ENCODE measurements around the gene FOXK1.

FOXK1 gene

DNA sequence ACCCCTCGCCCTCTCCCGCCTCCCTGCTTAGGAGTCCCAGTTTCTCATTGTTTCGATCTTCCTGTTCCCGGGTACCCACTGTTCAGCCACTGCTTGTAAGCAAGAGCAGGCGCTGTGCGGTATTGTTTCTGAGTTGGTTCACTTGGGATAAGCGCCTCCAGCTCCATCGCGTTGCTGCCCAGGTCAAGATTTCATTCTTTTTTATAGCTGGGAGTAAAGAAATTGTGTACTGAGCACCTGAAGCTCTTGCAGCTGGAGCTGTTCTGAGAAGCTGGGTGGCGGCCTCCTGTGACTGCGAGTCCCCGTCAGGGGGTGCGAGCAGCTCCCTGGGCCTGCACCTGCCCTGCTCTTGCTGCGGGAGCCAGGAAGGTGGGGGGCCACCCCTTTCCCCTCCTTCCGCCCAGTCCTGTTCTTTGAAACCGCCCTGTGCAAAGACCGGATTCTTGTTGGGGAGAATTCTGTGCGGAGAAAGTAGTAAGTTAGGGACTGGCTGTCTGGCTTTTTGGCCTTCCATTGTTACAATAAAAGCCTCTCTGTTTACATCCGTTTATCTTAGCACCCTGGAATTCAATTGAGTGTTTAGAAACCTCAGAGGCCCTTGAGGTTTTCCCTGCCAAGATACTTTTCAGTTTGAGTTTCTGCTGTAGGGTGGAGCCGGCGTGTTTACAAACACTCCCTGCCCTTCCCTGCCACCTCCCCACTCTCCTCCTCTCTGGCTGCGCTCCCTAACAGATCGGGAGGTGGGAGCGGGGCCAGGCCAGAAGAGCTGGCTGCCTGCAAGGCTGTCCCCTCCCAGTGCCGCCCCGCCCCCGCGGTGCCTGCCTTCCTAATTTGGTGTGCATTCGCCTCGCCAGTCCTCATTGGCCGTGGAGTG is 62.5 kb downstream of the FOXK1 start:
- peak overlapping the region; percentile 98 for H3K27ac Mint-ChIP-seq
- peak overlapping the region; percentile 88 for H3K4me3 Mint-ChIP-seq
- peaks cover 43% of the 10 kb centered on the region for H3K4me1 Mint-ChIP-seq (ENCODE audit: low read depth)
- H3K27me3 Mint-ChIP-seq (ENCODE audit: low read depth), result no peaks in the 10 kb centered on the region
- peaks cover 42% of the 10 kb centered on the region for H3K36me3 Mint-ChIP-seq (ENCODE audit: low read depth)
- H3K9me3 Mint-ChIP-seq, result no peaks in the 10 kb centered on the region
- peak; percentile 77 for DNase-seq (ENCODE audit: low spot score)

DNA sequence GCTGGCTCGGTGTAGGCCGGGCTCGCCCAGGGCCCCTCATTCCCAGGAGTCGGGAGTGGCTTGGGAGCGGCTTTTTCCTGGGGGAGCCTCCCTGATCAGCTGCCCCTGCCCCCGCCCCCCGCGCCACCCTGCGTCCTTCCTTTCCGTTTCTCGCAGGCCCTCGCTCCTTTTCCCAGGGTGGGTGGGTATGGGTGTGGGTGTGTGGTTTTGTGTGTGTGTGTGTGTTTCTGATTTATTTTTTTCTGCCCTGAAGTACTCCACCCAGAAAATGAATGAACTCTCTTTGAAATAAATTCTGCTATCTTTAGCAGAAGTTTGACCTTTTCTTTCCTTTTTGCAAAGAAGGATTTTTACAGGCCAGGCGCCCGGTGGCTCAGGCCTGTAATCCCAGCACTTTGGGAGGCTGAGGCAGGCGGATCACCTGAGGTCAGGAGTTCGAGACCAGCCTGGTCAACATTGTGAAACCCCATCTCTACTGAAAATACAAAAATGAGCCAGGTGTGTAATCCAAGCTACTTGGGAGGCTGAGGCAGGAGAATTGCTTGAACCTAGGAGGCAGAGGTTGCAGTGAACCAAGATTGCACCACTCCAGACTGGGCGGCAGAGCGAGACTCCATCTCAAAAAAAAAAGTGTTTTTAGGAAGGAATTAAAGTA is 63.3 kb downstream of the FOXK1 start:
- Mint-ChIP-seq H3K27ac (peak overlapping the region; percentile 98), H3K9me3 (no peaks in the 10 kb centered on the region), H3K27me3 (ENCODE audit: low read depth) (no peaks in the 10 kb centered on the region), H3K4me3 (peak overlapping the region; percentile 88), H3K36me3 (ENCODE audit: low read depth) (peaks cover 42% of the 10 kb centered on the region), H3K4me1 (ENCODE audit: low read depth) (peaks cover 40% of the 10 kb centered on the region)
- DNase-seq (ENCODE audit: low spot score), result no peak

DNA sequence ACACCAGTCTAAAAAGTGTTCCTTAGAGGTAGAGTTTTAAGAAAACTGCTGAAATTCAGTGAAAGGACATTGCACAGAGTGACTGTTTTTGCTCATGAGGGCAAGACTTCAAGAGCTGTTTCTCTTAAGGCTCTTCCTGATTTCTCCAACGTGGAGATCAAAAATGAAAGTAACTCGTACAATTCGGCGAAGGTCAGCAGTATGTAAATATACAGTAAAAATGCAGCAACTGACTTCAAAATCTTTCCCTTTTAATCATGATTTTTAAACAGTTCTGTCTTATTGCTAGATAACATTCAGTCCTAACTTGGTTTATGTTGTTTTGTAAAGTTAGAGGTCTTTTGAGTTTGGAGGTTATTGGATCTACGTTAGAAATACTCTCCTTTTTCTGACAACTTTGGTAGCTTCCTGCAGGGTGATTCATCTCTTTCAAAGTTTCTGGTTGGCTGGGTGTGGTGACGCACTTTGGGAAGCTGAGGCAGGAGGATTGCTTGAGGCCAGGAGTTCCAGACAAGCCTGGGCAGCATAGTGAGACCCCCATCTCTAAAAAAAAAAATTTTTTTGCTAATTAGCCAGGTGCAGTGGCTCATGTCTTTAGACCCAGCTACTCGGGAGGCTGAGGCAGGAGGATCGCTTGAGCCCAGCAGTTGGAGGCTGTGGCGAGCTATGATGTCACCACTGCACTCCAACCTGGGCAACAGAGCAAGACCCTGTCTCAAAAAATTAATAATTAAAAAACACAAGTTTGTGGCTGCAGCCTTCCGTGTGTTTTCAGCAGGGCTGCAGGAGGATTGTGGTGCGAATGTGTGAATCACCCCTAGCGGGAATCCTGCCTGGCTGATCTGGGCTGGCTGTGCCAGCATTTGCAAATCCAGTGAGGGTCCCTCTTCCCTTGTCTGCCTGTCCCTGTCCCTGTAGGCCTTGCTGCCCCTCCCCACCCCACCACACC is 64.2 kb downstream of the FOXK1 start:
- peaks cover 40% of the 10 kb centered on the region for H3K4me1 Mint-ChIP-seq (ENCODE audit: low read depth)
- peak overlapping the region; percentile 98 for H3K27ac Mint-ChIP-seq
- H3K36me3 Mint-ChIP-seq (ENCODE audit: low read depth), result peaks cover 40% of the 10 kb centered on the region
- no peak for DNase-seq (ENCODE audit: low spot score)
- peak overlapping the region; percentile 88 for H3K4me3 Mint-ChIP-seq
- H3K27me3 Mint-ChIP-seq (ENCODE audit: low read depth), result no peaks in the 10 kb centered on the region
- no peaks in the 10 kb centered on the region for H3K9me3 Mint-ChIP-seq

- no peak for DNase-seq (ENCODE audit: low spot score)
- Mint-ChIP-seq H3K27me3 (ENCODE audit: low read depth) (no peaks in the 10 kb centered on the region), H3K9me3 (no peaks in the 10 kb centered on the region), H3K4me1 (ENCODE audit: low read depth) (peaks cover 38% of the 10 kb centered on the region), H3K27ac (peak overlapping the region; percentile 83), H3K36me3 (ENCODE audit: low read depth) (peaks cover 35% of the 10 kb centered on the region), H3K4me3 (peak overlapping the region; percentile 46)
Measured at GRCh38 chr7:4747013-4747412, 64.9 kb downstream of the FOXK1 start.

DNA sequence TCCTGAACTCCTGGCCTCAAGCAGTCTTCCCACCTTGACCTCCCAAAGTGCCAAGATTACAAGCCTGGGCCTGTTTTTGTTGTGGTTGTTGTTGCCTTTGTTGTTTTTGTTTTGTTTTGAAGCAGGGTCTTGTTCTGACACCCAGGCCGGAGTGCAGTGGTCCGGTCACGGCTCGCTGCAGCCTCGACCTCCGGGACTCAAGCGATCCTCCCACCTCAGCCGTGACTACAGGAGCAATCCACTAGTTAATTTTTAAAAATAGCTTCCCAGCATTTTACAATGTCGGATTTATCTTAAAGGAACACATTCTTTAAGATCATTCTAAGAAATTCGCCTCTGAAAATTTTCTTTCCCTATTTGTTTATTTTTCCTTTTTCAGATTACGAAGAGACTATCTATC is 65.7 kb downstream of the FOXK1 start:
- H3K4me3 Mint-ChIP-seq, result peak overlapping the region; percentile 43
- DNase-seq (ENCODE audit: low spot score), result no peak
- no peaks in the 10 kb centered on the region for H3K9me3 Mint-ChIP-seq
- H3K27me3 Mint-ChIP-seq (ENCODE audit: low read depth), result no peaks in the 10 kb centered on the region
- H3K36me3 Mint-ChIP-seq (ENCODE audit: low read depth), result peaks cover 28% of the 10 kb centered on the region
- H3K4me1 Mint-ChIP-seq (ENCODE audit: low read depth), result peaks cover 40% of the 10 kb centered on the region
- H3K27ac Mint-ChIP-seq, result peak overlapping the region; percentile 87

DNA sequence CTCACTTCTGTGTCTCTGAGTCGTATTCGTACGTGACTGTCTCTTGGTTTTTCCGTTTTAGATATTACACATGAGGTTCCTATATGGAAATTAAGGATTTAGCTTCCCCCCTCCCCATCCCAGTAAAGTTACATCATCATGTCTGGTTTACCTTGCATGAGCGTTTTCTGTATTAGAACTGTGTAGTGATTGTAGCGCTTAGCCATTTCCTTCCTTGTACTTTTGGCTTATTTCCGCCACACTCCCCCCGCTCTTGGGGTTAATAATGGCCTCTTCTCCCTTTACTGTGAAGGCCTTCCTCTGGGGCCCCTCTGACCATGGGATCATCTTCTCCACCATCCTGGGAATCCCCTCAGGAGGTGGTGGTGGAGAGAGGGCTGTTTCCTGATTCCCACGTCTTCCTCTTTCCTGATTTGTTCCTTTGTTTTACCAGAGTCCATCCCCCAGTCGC is 66.2 kb downstream of the FOXK1 start:
- peak overlapping the region; percentile 43 for H3K4me3 Mint-ChIP-seq
- H3K27me3 Mint-ChIP-seq (ENCODE audit: low read depth), result no peaks in the 10 kb centered on the region

GRCh38 chr7:4749363-4749762 is 67.3 kb downstream of the FOXK1 start:
- no peak overlapping the region for H3K4me3 Mint-ChIP-seq
- H3K4me1 Mint-ChIP-seq (ENCODE audit: low read depth), result peaks cover 36% of the 10 kb centered on the region
- peak overlapping the region; percentile 67 for H3K27ac Mint-ChIP-seq
- H3K27me3 Mint-ChIP-seq (ENCODE audit: low read depth), result no peaks in the 10 kb centered on the region
- no peak for DNase-seq (ENCODE audit: low spot score)
- peaks cover 17% of the 10 kb centered on the region for H3K36me3 Mint-ChIP-seq (ENCODE audit: low read depth)
- H3K9me3 Mint-ChIP-seq, result no peaks in the 10 kb centered on the region

More for the DNA sequence above, 66.2 kb downstream of the FOXK1 start:
- no peaks in the 10 kb centered on the region for H3K9me3 Mint-ChIP-seq
- H3K27ac Mint-ChIP-seq, result peak overlapping the region; percentile 87
- no peak for DNase-seq (ENCODE audit: low spot score)
- peaks cover 23% of the 10 kb centered on the region for H3K36me3 Mint-ChIP-seq (ENCODE audit: low read depth)
- H3K4me1 Mint-ChIP-seq (ENCODE audit: low read depth), result peaks cover 44% of the 10 kb centered on the region

- Mint-ChIP-seq H3K4me1 (ENCODE audit: low read depth) (peaks cover 32% of the 10 kb centered on the region), H3K4me3 (no peak overlapping the region), H3K9me3 (no peaks in the 10 kb centered on the region), H3K27me3 (ENCODE audit: low read depth) (no peaks in the 10 kb centered on the region), H3K27ac (no peak overlapping the region), H3K36me3 (ENCODE audit: low read depth) (peaks cover 18% of the 10 kb centered on the region)
- DNase-seq (ENCODE audit: low spot score), result no peak
Measured at GRCh38 chr7:4749798-4750197, 67.7 kb downstream of the FOXK1 start.

DNA sequence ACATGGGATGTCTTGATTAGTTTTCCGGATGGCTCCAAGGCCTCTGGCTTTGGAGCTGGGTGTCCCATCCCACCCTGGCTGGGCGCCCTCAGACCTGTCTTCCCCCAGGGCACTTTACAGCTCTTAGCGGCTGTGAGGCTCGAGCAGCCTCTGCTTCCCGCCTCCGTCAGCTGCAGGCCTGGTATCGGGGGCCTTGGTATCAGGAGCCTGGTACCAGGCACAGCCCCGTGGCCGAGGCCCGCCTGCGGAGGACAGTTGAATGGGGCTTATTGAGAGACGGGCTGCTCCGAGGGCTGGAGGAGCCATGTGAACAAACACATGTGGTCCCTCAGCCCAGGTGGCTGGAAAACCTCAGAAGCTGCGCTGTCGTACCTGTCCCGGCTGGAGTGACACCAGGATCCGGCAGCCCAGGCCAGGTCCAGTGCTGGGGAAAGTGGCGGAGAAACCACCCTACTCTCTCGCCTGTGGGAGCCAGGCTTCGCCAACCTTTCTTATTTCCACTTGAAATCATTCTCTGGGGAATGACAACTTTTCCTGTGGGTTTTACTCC is 69.4 kb downstream of the FOXK1 start:
- no peak for DNase-seq (ENCODE audit: low spot score)
- H3K4me1 Mint-ChIP-seq (ENCODE audit: low read depth), result peaks cover 22% of the 10 kb centered on the region
- H3K27me3 Mint-ChIP-seq (ENCODE audit: low read depth), result no peaks in the 10 kb centered on the region
- H3K36me3 Mint-ChIP-seq (ENCODE audit: low read depth), result peaks cover 17% of the 10 kb centered on the region
- no peak overlapping the region for H3K27ac Mint-ChIP-seq
- H3K9me3 Mint-ChIP-seq, result no peaks in the 10 kb centered on the region
- H3K4me3 Mint-ChIP-seq, result no peak overlapping the region

DNA sequence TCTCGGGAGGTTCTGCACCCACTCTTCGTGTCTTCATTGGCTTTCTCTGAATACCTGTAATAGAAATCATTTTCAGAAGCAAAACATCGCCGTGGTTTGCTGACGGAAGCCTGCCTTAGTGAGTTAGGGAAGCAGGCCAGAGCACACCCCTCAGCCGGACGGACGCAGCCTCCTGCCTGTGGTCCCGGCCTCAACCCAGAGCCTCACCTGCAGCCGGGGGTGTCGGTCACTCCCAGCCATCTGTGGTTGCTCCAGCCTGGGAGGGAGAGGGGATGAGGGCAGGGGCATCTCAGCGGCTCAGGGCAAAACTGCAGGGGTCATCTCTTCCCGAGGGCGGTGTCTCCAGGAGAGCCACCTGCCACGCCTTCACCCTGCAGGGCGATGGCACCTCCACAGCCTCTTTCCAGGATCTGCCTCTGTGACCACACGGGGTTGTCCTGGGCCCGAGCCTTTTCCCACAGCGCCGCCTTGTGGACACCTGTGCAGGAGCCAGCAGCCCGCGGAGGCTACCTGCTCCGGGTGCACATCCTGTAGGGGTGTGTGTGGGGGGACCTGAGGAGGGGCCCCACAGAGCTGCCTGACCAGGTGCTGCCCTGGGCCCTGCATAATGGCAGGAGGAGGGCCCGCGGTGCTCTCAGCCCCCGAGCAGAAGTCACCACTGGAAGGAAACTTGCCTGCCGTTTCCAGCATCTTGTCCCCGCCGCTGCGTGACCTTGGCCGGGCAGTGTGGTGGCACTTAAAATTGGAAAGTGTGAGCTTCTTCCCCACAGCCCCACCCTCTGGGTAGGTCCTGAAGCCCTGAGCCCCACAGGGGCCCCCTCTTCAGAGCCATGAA is 71.7 kb downstream of the FOXK1 start:
- peak; percentile 70 for DNase-seq (ENCODE audit: low spot score)
- H3K4me1 Mint-ChIP-seq (ENCODE audit: low read depth), result peaks cover 12% of the 10 kb centered on the region
- peaks cover 10% of the 10 kb centered on the region for H3K36me3 Mint-ChIP-seq (ENCODE audit: low read depth)
- H3K27me3 Mint-ChIP-seq (ENCODE audit: low read depth), result no peaks in the 10 kb centered on the region
- no peak overlapping the region for H3K4me3 Mint-ChIP-seq
- no peaks in the 10 kb centered on the region for H3K9me3 Mint-ChIP-seq
- no peak overlapping the region for H3K27ac Mint-ChIP-seq

DNA sequence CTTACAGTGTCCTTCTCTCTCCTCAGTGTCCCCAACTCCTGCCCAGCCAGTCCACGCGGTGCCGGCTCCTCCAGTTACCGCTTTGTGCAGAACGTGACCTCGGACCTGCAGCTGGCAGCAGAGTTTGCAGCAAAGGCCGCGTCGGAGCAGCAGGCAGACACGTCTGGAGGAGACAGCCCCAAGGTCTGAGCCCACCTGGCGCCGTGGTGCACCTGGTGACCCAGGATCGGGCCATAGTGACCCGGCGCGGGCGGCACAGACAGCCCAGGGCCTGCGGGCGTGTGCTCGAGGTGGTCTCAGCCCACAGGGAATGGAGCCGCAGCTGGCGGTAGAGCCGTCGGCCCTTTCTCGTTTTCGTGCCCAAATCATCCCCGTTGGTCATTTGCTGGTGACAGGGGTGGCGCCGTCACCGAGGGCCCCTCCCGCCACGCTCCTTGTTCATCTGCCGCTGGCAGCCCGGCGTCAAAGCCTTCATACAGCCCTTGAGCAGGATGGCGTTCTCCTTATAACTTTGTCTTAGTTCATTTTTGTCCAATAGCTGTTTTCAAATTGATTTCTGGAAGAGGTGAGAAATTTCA is 72.4 kb downstream of the FOXK1 start:
- Mint-ChIP-seq H3K27me3 (ENCODE audit: low read depth) (no peaks in the 10 kb centered on the region), H3K27ac (no peak overlapping the region), H3K4me1 (ENCODE audit: low read depth) (peaks cover 9% of the 10 kb centered on the region), H3K4me3 (no peak overlapping the region), H3K9me3 (no peaks in the 10 kb centered on the region), H3K36me3 (ENCODE audit: low read depth) (peaks cover 10% of the 10 kb centered on the region)
- no peak for DNase-seq (ENCODE audit: low spot score)

DNA sequence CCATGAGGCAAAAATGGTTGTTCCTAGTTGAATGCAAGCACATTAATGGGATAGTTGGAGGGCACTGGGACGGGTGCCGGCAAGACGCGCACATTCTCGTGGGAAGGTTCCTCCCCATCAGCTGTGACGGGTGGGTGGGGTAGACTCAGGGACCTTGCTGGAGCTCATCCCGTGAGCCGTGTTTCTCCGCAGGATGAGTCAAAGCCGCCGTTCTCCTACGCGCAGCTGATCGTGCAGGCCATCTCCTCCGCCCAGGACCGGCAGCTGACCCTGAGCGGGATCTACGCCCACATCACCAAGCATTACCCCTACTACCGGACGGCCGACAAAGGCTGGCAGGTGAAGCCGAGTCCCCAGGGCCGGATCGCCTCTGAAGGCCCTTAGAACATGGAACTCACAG is 73.0 kb downstream of the FOXK1 start:
- peaks cover 9% of the 10 kb centered on the region for H3K4me1 Mint-ChIP-seq (ENCODE audit: low read depth)
- DNase-seq (ENCODE audit: low spot score), result no peak
- H3K9me3 Mint-ChIP-seq, result no peaks in the 10 kb centered on the region
- H3K27me3 Mint-ChIP-seq (ENCODE audit: low read depth), result no peaks in the 10 kb centered on the region
- no peak overlapping the region for H3K27ac Mint-ChIP-seq
- H3K4me3 Mint-ChIP-seq, result no peak overlapping the region
- H3K36me3 Mint-ChIP-seq (ENCODE audit: low read depth), result peaks cover 13% of the 10 kb centered on the region
